GM13977 (cell line): ENCODE measurements around the gene UGT3A1.

Source experiments
- DNase-seq: peaks from one replicate; pipeline ENCODE4 v3.0.0; 2012; ENCODE audit warnings: low spot score
- CTCF ChIP-seq: IDR thresholded peaks from 2 replicates; pipeline ENCODE4 v1.5.1; 2012; ENCODE audit warnings: mild to moderate bottlenecking, control low read depth; ENCODE audit not compliant: insufficient read depth; ENCODE audit errors: extremely low read depth, missing control alignments
- in situ Hi-C: fragments of 300-500 bp; cut with MboI; formaldehyde crosslinking; loops from one replicate; pipeline ENCODE4 v1.12.0; 2022; ENCODE audit warnings: low sequenced_read_pairs, low pct_unique_long_range_greater_than_20kb, mixed read lengths, inconsistent platforms; ENCODE audit not compliant: unreplicated experiment

UGT3A1 gene

DNA sequence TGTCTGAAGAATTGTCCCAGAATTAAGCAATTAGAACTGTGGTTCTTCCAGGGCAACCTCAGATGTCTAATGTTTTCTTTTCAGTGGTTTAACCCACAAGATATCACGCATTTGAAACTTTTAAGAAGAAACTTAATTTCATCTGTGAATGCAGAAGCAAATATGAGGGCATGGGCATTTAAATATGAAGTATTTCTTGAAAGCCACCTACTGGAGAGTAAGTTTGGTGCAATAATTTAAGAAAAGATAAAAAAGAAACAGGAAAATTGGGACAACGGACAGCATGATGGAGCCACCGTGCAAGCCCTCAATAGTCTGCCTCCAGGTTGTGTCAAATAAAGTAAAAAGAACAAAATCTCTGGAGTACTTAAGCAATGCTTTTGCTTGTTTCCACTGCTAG is 51.6 kb downstream of the UGT3A1 start:
- DNase-seq, result no peak
- TF ChIP-seq CTCF, result no peak
- in situ Hi-C loops, result loop anchor here (25.0 kb wide), 2 partner anchors 302 to 852 kb away; no protein-coding TSS in a partner anchor

DNA sequence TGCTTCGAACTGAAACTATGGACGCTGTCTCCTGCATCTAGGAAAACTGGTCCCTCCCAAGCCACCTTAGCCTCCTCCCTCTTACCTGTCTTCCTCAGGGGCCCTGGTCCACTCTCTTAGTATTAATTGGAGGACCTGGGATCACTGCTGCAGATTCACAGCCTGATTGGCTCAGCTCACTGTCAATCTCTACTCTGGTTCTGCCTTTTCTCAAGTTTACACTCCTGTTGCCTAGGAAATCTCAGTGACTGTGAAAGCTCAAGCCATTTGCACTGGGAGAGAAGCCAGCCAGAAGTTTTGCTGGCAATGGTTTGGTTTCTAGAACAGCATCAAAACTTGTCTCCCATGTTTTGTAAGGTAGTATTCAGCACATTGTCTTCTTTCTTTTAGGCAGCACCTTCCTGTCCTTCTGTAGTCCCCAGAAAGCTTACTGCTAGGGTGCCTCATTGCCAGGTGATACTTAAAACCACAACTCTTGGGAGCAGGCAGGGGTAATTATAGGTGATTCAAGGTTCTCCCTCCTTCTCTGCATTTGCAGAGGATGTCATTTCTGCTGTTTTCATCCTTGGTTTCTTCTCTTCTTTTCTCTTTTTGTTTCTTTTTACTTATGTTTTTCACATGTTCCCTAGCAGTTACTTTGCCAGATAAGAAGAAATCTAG is 52.5 kb downstream of the UGT3A1 start, which contains the start of gene CAPSL:
Gene CAPSL, minus strand, starts transcription at position 55 of the 660 bp plus-strand sequence. CDS start 17,502 bp downstream, outside the sequence.
- TF ChIP-seq CTCF, result no peak
- DNase-seq, result peak; percentile 28
- in situ Hi-C loops, result loop anchor here (25.0 kb wide), 2 partner anchors 301 to 851 kb away; no protein-coding TSS in a partner anchor

- DNase-seq, result peak; percentile 46
- in situ Hi-C loops, result loop anchor here (10.0 to 25.0 kb wide), 3 partner anchors 152 to 839 kb away; no protein-coding TSS in a partner anchor
- peak; percentile 87 for TF ChIP-seq CTCF
Measured at GRCh38 chr5:35926389-35927051, 64.7 kb downstream of the UGT3A1 start.

DNA sequence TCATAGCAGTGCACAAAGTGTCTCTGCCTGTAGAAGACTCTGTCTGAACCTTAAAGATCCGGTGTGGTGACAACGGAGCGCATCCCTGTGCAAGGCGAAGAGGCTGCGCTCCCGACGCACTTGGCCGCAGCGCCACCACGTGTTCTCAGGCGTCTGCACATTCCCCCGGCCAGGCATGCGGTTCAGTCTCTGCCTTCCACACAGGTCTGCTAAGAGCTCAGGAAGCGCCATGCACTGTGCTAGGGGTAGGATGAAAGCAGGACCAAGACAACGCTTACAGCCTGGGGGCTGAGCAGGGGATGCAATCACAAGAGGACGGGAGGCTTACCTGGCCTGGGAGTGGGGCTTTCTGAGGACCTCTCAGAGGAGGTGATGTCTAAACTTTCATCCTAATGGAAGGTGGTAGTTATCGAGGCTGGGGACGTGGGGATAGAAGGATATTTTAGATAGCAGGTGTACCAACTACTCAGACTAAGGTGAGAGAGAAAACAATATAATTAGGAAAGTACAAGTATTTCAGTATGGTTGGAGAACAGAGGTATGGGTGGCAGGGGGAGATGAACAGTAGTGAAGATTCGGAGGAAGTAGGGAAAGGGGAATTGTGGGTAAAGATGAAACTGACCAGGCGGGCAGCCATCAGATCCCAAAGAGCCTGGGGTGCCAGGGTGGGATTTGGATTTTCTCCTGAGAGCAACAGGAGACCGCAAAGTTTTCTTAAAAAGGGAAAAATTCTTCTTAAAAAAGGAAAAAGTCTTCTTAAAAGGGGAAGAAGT is 66.1 kb downstream of the UGT3A1 start:
- DNase-seq, result peak; percentile 66
- in situ Hi-C loops, result loop anchor here (10.0 to 25.0 kb wide), 3 partner anchors 150 to 838 kb away; no protein-coding TSS in a partner anchor
- TF ChIP-seq CTCF, result peak; percentile 86

- no peak for DNase-seq
- no peak for TF ChIP-seq CTCF
- in situ Hi-C loops, result loop anchor here (10.0 kb wide), 1 partner anchor 150 kb away; no protein-coding TSS in a partner anchor
Measured at GRCh38 chr5:35924122-35924949, 66.9 kb downstream of the UGT3A1 start.
